Activated CD8-positive, alpha-beta memory T cell treated with anti-CD3 and anti-CD28 coated beads, Interleukin-2, amount 10 ng/mL, durations not matched to agents 7 days and 5 days (primary cell): ENCODE measurements around the gene ARPIN. TPM values are rescaled to one million over a fixed set of nuclear protein-coding genes. Genes with fewer than 3 reads are reported as not detected.
"Not testable (repeated sequence)": the region's sequence is repeated elsewhere in the genome, so short reads cannot be mapped to it uniquely, and the experiment has no call there.

Experiments
- ATAC-seq: fragments of 150-1000 bp; cut with Tn5 transposase; one replicate; pipeline ENCODE4 v1.10.0; 2021; ENCODE audit warnings: moderate library complexity
- CTCF ChIA-PET: fragments of 350-600 bp; sonication (Branson Sonifier 250); formaldehyde crosslinking; loops from one replicate; lab custom pipeline; 2021; ENCODE audit warnings: antibody characterized with exemption; lab: Charles Lee
- DNase-seq: peaks from one replicate; pipeline ENCODE4 v3.0.0-alpha.2; 2020
- H3K27ac Mint-ChIP-seq: one replicate; pipeline ENCODE4 v1.8.0; 2021; ENCODE audit warnings: mild to moderate bottlenecking, mixed read lengths
- H3K27me3 Mint-ChIP-seq: one replicate; pipeline ENCODE4 v1.8.0; 2021; ENCODE audit warnings: mixed read lengths
- H3K36me3 Mint-ChIP-seq: one replicate; pipeline ENCODE4 v1.8.0; 2021; ENCODE audit warnings: mild to moderate bottlenecking, mixed read lengths
- H3K4me1 Mint-ChIP-seq: one replicate; pipeline ENCODE4 v1.8.0; 2021; ENCODE audit warnings: mixed read lengths
- H3K4me3 Mint-ChIP-seq: one replicate; pipeline ENCODE4 v1.8.0; 2021; ENCODE audit warnings: mild to moderate bottlenecking, moderate library complexity, mixed read lengths
- H3K9me3 Mint-ChIP-seq: one replicate; pipeline ENCODE4 v1.8.0; 2022; ENCODE audit warnings: low read depth, mixed read lengths
- total RNA-seq, 2 experiments: library from RNA; stranded (reverse); gene quantifications; one replicate each; pipeline ENCODE4 v1.2.3, GENCODE V29; 2021

ARPIN gene
- total RNA-seq, 2 experiments from 2014 or later = not detected

DNA sequence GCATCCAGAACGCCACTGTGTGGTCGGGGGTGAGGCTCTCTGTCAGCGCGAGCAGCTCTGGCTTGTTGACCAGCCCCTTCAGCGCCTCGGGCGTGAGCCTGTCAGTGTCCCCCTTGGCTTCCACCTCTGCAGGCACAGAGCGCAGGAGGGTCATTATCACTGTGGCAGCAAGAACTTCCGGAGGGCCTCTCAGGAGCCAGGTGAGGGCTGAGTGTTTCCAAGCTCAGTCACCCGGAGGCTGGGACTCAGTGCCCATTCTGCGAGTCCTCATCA lies 9.0 kb downstream of the ARPIN start:
- H3K9me3 Mint-ChIP-seq = no peaks in the 10 kb centered on the region
- H3K4me3 Mint-ChIP-seq = no peak overlapping the region
- DNase-seq = no peak
- H3K4me1 Mint-ChIP-seq = no peaks in the 10 kb centered on the region
- no peaks in the 10 kb centered on the region for H3K36me3 Mint-ChIP-seq
- no peak for ATAC-seq
- no peak overlapping the region for H3K27ac Mint-ChIP-seq
- CTCF ChIA-PET = interaction anchor here (1.1 kb wide), 1 partner anchor 168 kb away, joined by 4 read pairs; no protein-coding TSS in a partner anchor
- peaks cover 3% of the 10 kb centered on the region for H3K27me3 Mint-ChIP-seq

DNA sequence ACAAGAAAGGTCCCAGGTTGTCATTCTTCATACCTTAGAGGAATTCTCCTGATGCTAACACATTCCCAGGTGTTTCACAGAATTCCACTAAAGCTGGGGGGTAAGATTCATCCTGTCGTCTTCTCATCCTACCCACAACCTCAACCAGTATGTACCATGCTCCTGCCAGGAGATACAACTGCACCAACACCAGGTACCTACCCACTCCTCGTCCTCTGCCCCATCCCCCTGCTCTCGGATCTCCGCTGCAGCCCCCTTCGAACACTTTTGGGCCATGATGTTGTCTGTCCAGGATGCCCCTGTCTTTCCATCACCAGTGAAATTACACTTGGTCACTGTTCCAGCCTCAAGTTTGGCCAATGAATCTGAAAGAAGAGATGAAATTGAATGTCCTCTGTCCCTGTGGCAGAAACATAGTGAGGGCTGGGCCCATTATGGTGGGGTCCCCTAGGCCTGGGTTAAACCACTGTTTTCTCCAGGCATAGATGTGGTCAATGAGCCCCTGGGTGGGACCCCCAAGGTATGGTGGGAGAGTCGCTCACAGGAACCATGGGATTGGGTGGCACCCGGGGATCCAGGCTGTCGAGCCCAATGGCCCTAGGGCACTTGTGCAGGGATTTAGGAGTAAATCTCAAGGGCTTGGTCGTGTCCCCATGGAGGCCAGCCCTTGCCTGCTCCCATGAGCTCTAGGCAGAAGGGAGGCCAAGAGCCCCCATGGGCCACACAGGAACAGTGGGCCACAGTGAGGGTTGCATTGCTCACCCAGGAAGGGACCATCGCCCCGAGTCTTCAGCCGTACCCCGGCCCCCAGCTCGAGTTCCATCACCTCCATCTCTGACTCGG lies 9.5 kb downstream of the ARPIN start:
- no peaks in the 10 kb centered on the region for H3K9me3 Mint-ChIP-seq
- H3K4me3 Mint-ChIP-seq = no peak overlapping the region
- no peak for DNase-seq
- H3K36me3 Mint-ChIP-seq = no peaks in the 10 kb centered on the region
- CTCF ChIA-PET = interaction anchor here (1.1 kb wide), 1 partner anchor 168 kb away, joined by 4 read pairs; no protein-coding TSS in a partner anchor
- ATAC-seq = no peak
- peaks cover 3% of the 10 kb centered on the region for H3K27me3 Mint-ChIP-seq
- H3K4me1 Mint-ChIP-seq = no peaks in the 10 kb centered on the region
- H3K27ac Mint-ChIP-seq = no peak overlapping the region

DNA sequence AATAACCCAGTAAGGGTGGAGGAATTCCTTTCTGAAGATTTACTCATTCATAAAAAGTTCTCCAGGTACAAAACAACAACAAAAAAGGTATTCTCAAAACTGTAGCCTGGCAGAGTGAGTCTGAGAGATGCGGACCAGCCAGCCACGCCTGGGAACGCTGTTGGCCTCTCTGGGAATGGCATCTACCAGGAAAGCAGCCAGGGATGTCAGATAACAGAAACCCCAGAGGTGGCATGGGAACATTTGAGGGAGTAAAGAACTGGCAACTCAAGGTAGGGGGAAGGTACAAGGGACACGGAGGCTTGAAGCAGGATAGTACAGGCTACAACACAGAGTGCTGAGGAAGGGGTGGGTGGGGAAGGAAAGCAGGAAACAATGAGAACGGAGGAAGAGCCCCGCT lies 11.9 kb downstream of the ARPIN start:
- ATAC-seq (no peak), DNase-seq (no peak)
- no peak overlapping the region for H3K4me3 Mint-ChIP-seq
- H3K9me3 Mint-ChIP-seq = no peaks in the 10 kb centered on the region
- no peak overlapping the region for H3K27ac Mint-ChIP-seq
- H3K4me1 Mint-ChIP-seq = no peaks in the 10 kb centered on the region
- H3K36me3 Mint-ChIP-seq = no peaks in the 10 kb centered on the region
- peaks cover 3% of the 10 kb centered on the region for H3K27me3 Mint-ChIP-seq
- CTCF ChIA-PET = interaction anchor here (4.8 kb wide), 1 partner anchor 170 kb away, joined by 35 read pairs; no protein-coding TSS in a partner anchor

- CTCF ChIA-PET = interaction anchor here (0.8 to 4.8 kb wide), 4 partner anchors 25 to 186 kb away, joined by 3 to 35 read pairs (median 4); no protein-coding TSS in a partner anchor
- peaks cover 1% of the 10 kb centered on the region for H3K4me1 Mint-ChIP-seq
- H3K4me3 Mint-ChIP-seq = no peak overlapping the region
- no peaks in the 10 kb centered on the region for H3K9me3 Mint-ChIP-seq
- peaks cover 5% of the 10 kb centered on the region for H3K27me3 Mint-ChIP-seq
- no peaks in the 10 kb centered on the region for H3K36me3 Mint-ChIP-seq
- H3K27ac Mint-ChIP-seq = no peak overlapping the region
- no peak for ATAC-seq
- no peak for DNase-seq
These were observed 12.7 kb downstream of the ARPIN start for GRCh38 chr15:89899951-89900567.

DNA sequence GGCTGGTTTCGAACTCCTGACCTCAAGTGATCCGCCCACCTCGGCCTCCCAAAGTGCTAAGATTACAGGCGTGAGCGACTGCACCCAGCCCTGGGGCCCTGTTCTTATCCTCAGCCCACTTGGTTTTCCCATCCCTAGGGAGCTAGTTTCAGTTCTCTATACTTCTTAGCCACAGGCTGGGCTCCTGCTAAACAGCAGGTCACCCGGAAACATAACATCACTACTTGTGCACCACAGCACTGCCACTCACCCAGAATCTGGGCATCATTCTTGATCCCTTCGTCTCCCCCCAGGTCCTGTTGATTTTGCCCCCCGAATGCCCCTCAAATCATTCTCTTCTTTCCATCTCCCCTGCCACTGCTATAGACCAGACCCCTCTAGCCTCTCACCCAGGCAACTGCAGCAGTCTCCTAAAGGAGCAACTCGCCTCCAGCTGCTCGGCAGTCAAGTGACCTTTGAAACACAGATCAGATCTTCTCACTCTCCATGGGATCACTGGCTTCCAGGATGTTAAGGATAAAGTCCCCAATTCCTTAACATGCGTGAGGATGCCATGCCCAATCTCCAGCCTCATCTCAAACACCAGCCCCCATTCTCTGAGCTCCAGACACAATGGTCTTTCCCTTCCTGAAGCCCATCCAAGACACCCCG lies 13.3 kb downstream of the ARPIN start:
- peaks cover 5% of the 10 kb centered on the region for H3K27me3 Mint-ChIP-seq
- CTCF ChIA-PET = interaction anchor here (0.8 to 4.8 kb wide), 9 partner anchors 11 to 322 kb away, joined by 3 to 35 read pairs (median 3); no protein-coding TSS in a partner anchor
- no peak overlapping the region for H3K27ac Mint-ChIP-seq

GRCh38 chr15:89898614-89899294 lies 14.0 kb downstream of the ARPIN start:
- Mint-ChIP-seq H3K27ac (no peak overlapping the region), H3K36me3 (no peaks in the 10 kb centered on the region), H3K4me1 (peaks cover 5% of the 10 kb centered on the region), H3K27me3 (peaks cover 5% of the 10 kb centered on the region), H3K9me3 (no peaks in the 10 kb centered on the region), H3K4me3 (no peak overlapping the region)
- DNase-seq (peak; percentile 62), ATAC-seq (peak; percentile 52)
- CTCF ChIA-PET = interaction anchor here (0.7 to 4.8 kb wide), 21 partner anchors 11 to 322 kb away, joined by 3 to 35 read pairs (median 3); no protein-coding TSS in a partner anchor

More for the DNA sequence above, 13.3 kb downstream of the ARPIN start:
- DNase-seq (no peak), ATAC-seq (no peak)
- peaks cover 4% of the 10 kb centered on the region for H3K4me1 Mint-ChIP-seq
- no peaks in the 10 kb centered on the region for H3K36me3 Mint-ChIP-seq
- no peak overlapping the region for H3K4me3 Mint-ChIP-seq
- H3K9me3 Mint-ChIP-seq = no peaks in the 10 kb centered on the region

- CTCF ChIA-PET = interaction anchor here (0.5 to 4.8 kb wide), 24 partner anchors 10 to 323 kb away, joined by 3 to 35 read pairs (median 3); no protein-coding TSS in a partner anchor
- peaks cover 5% of the 10 kb centered on the region for H3K27me3 Mint-ChIP-seq
- H3K9me3 Mint-ChIP-seq = no peaks in the 10 kb centered on the region
- H3K27ac Mint-ChIP-seq = no peak overlapping the region
- H3K4me1 Mint-ChIP-seq = peaks cover 10% of the 10 kb centered on the region
- ATAC-seq (no peak), DNase-seq (no peak)
- H3K36me3 Mint-ChIP-seq = peaks cover 3% of the 10 kb centered on the region
- H3K4me3 Mint-ChIP-seq = no peak overlapping the region
These were observed 14.6 kb downstream of the ARPIN start for GRCh38 chr15:89898146-89898545.

GRCh38 chr15:89893696-89894447 lies 18.9 kb downstream of the ARPIN start, which contains the start of gene AP3S2:
Gene AP3S2, minus strand, starts transcription at chr15:89893994. Its CDS starts 45 bp downstream, at chr15:89893949.
- CTCF ChIA-PET = interaction anchor here (0.6 to 2.1 kb wide), 9 partner anchors 17 to 205 kb away, joined by 3 to 14 read pairs (median 4); no protein-coding TSS in a partner anchor
- Mint-ChIP-seq H3K27ac (peak within 1 kb of the TSS; percentile 95), H3K36me3 (peaks cover 10% of the 10 kb centered on the region), H3K27me3 (peaks cover 2% of the 10 kb centered on the region), H3K4me3 (peak within 1 kb of the TSS; percentile 100), H3K4me1 (peaks cover 33% of the 10 kb centered on the region), H3K9me3 (no peaks in the 10 kb centered on the region)
- ATAC-seq (peak; percentile 97), DNase-seq (peak; percentile 94)

DNA sequence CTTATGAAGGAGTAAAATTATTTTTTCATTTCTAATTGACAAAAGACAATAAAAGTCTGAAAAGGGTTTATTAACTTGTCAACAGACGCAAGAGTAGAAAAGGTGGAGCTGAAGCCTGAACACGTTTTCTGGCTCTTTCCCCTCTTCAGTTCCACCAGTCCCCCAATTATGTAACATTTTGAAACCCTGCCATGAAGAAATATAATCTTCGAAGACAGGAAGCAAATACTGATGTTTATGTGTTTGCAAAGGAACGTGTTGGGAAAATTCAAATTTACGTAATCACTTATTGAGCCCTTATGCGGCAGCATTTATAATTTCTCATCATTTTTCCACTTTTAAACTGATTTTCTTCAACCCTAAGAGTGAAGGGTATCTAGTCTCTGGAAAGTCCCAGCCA lies 19.7 kb downstream of the ARPIN start:
- Mint-ChIP-seq H3K27me3 (peaks cover 2% of the 10 kb centered on the region), H3K4me3 (peak overlapping the region; percentile 100), H3K9me3 (no peaks in the 10 kb centered on the region), H3K4me1 (peaks cover 33% of the 10 kb centered on the region), H3K27ac (peak overlapping the region; percentile 95), H3K36me3 (peaks cover 16% of the 10 kb centered on the region)
- CTCF ChIA-PET = interaction anchor here (2.1 kb wide), 1 partner anchor 18 kb away, joined by 14 read pairs; no protein-coding TSS in a partner anchor
- DNase-seq (no peak), ATAC-seq (no peak)

GRCh38 chr15:89888214-89888804 lies 24.4 kb downstream of the ARPIN start:
- Mint-ChIP-seq H3K36me3 (peaks cover 17% of the 10 kb centered on the region), H3K4me3 (no peak overlapping the region), H3K27ac (no peak overlapping the region), H3K4me1 (peaks cover 25% of the 10 kb centered on the region), H3K9me3 (no peaks in the 10 kb centered on the region), H3K27me3 (no peaks in the 10 kb centered on the region)
- DNase-seq (no peak), ATAC-seq (no peak)
- CTCF ChIA-PET = interaction anchor here (0.9 to 6.2 kb wide), 10 partner anchors 8 to 218 kb away, joined by 3 to 61 read pairs (median 6); no protein-coding TSS in a partner anchor

DNA sequence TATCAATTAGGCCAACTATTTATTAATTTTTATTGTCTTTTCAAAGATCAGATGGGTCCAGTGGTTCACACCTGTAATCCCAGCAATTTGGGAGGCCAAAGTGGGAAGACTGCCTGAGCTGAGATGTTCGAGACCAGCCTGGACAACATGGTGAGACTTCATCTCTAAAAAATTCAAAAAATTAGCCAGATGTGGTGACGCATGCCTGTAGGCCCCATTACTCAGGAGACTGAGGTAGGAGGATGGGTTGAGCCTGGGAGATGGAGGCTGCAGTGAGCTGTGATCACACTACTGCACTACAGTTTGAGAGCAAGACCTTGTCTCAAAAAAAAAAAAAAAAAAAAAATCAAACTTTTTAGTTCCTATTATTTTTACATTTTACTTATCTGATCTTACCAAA lies 27.1 kb downstream of the ARPIN start:
- Mint-ChIP-seq H3K27me3 (no peaks in the 10 kb centered on the region), H3K27ac (no peak overlapping the region), H3K9me3 (no peaks in the 10 kb centered on the region), H3K4me3 (no peak overlapping the region), H3K4me1 (peaks cover 5% of the 10 kb centered on the region), H3K36me3 (peaks cover 14% of the 10 kb centered on the region)
- DNase-seq (no peak), ATAC-seq (no peak)
- CTCF ChIA-PET = interaction anchor here (1.8 to 4.1 kb wide), 2 partner anchors 125 to 145 kb away, joined by 8 to 18 read pairs; no protein-coding TSS in a partner anchor

- CTCF ChIA-PET, H3K4me3 Mint-ChIP-seq, H3K9me3 Mint-ChIP-seq, H3K4me1 Mint-ChIP-seq, H3K27me3 Mint-ChIP-seq, ATAC-seq, DNase-seq, H3K27ac Mint-ChIP-seq: not testable (repeated sequence)
- H3K36me3 Mint-ChIP-seq = peaks cover 14% of the 10 kb centered on the region
These were observed 27.6 kb downstream of the ARPIN start for GRCh38 chr15:89885179-89885578.
